OCI-LY3 (cell line): ENCODE measurements around the gene EXPH5.

Experiments
- EZH2phosphoT487 ChIP-seq: fragments of 200-600 bp; shearing (Covaris generic); IDR thresholded peaks from 2 replicates; pipeline ENCODE4 v1.6.1; 2018; ENCODE audit warnings: antibody characterized with exemption, mixed run types, low read depth
- TF ChIP-seq, protein P1 (sequence below): fragments of 200-600, 300-600 bp; sonication (generic); IDR thresholded peaks from 2 replicates; pipeline ENCODE4 v1.5.1; 2014; ENCODE audit warnings: antibody characterized with exemption, low read length, low read depth

DNA sequence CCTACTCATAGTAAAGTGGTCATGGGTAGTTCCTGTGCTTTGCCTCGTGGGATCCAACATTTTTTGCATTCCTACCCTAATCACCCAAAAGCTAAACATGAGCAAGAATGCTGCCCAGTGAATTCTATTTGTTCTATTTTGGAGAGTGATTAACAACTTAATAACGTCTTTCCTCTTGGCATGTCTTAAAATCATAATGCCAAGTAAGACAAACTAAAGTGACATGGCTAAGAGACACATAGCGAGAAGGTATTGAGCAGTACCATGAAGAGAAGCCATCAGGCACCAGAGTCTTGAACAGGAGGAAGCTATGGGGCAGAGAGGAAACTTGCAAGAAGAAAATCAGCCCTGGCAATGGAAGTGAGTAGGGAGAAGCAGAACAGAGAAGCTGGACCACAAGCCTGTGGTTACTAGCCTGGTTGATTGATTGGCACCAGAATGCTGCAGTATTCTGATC is 32.0 kb downstream of the EXPH5 start:
- TF ChIP-seq, protein P1, sequence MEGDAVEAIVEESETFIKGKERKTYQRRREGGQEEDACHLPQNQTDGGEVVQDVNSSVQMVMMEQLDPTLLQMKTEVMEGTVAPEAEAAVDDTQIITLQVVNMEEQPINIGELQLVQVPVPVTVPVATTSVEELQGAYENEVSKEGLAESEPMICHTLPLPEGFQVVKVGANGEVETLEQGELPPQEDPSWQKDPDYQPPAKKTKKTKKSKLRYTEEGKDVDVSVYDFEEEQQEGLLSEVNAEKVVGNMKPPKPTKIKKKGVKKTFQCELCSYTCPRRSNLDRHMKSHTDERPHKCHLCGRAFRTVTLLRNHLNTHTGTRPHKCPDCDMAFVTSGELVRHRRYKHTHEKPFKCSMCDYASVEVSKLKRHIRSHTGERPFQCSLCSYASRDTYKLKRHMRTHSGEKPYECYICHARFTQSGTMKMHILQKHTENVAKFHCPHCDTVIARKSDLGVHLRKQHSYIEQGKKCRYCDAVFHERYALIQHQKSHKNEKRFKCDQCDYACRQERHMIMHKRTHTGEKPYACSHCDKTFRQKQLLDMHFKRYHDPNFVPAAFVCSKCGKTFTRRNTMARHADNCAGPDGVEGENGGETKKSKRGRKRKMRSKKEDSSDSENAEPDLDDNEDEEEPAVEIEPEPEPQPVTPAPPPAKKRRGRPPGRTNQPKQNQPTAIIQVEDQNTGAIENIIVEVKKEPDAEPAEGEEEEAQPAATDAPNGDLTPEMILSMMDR, result no peak
- no peak for TF ChIP-seq EZH2phosphoT487
